Lung (tissue), 12 donors: ENCODE measurements around the gene CD33. TPM values are rescaled to one million over a fixed set of nuclear protein-coding genes. Genes with fewer than 3 reads are reported as not detected.

Experiments
- ATAC-seq: fragments of 200-7000 bp; cut with Tn5 transposase; one replicate; pipeline ENCODE4 v1.9.1; 2020; ENCODE audit warnings: moderate number of reproducible peaks; ENCODE audit not compliant: insufficient read depth, low FRiP score
- DNase-seq, 3 donors: peaks; one replicate each; pipeline ENCODE4 v3.0.0-alpha.2; 2013 to 2017
- H3K27ac ChIP-seq, 2 donors: one replicate each; pipeline ENCODE4 v1.5.1; 2013; ENCODE audit warnings: mild to moderate bottlenecking in 2 of 2, moderate library complexity in 2 of 2, control low read depth in 1 of 2, inconsistent platforms in 1 of 2, low read depth in 1 of 2, low read length in 1 of 2
- H3K27me3 ChIP-seq, 3 donors: one replicate each; pipeline ENCODE4 v1.5.1; 2013; ENCODE audit warnings: low read length in 2 of 3; ENCODE audit not compliant: control insufficient read depth in 3 of 3, insufficient read depth in 3 of 3
- H3K36me3 ChIP-seq, 4 donors: one replicate each; pipeline ENCODE4 v1.5.1; 2013; ENCODE audit warnings: low read length in 4 of 4, mild to moderate bottlenecking in 1 of 4, moderate library complexity in 1 of 4; ENCODE audit not compliant: control insufficient read depth in 4 of 4, insufficient read depth in 4 of 4
- H3K4me1 ChIP-seq, 5 donors: one replicate each; pipeline ENCODE4 v1.5.1; 2013; ENCODE audit warnings: low read length in 5 of 5, mild to moderate bottlenecking in 2 of 5, moderate library complexity in 1 of 5; ENCODE audit not compliant: control insufficient read depth in 5 of 5, insufficient read depth in 5 of 5
- H3K4me3 ChIP-seq: one replicate; pipeline ENCODE4 v1.5.1; 2013; ENCODE audit warnings: mild to moderate bottlenecking, control low read depth, moderate library complexity
- H3K9ac ChIP-seq, 2 donors: one replicate each; pipeline ENCODE4 v1.5.1; 2013; ENCODE audit warnings: low read length in 2 of 2, control low read depth in 1 of 2; ENCODE audit not compliant: insufficient read depth in 1 of 2
- H3K9me3 ChIP-seq, 4 donors: one replicate each; pipeline ENCODE4 v1.5.1; 2013; ENCODE audit warnings: low read length in 3 of 4, mild to moderate bottlenecking in 1 of 4, moderate library complexity in 1 of 4; ENCODE audit not compliant: control insufficient read depth in 4 of 4, insufficient read depth in 3 of 4
- CTCF ChIP-seq: IDR thresholded peaks from 2 replicates; pipeline ENCODE4 v1.5.1; 2012; ENCODE audit warnings: mild to moderate bottlenecking; ENCODE audit errors: control extremely low read depth, extremely low read depth
- WGBS, 2 donors: extraction: QIAGEN DNeasy Blood & Tissue Kit; methylation state at CpG; one replicate each; pipeline ENCODE4 v1.1.7; 2013; 5-methylcytosine and 5-hydroxymethylcytosine counted together
- polyA plus RNA-seq, 2 donors: library from polyadenylated mRNA; stranded (reverse); fragments of 200-250 nt; gene quantifications; one replicate each; pipeline ENCODE4 v1.2.1, GENCODE V29; 2013
- total RNA-seq, 2 donors: library from RNA; depleted of rRNA in 1 of 2; stranded (reverse); fragments of >200 nt in 1 of 2; gene quantifications; one replicate each; pipeline ENCODE4 v1.2.1, GENCODE V29; 2014 to 2021
- donor health status: control.
- donor health status: control.
- donor health status: Bipolar disorder and iron deficiency.
- donor health status: healthy.
- donor health status: DM: yes; HTN: yes; CAD: no.

Gene CD33
- total and polyA plus RNA-seq, 4 donors: 7.0 to 40.2 (median 16.8) TPM

GRCh38 chr19:51240866-51241265 is 16.0 kb downstream of the CD33 start:
- no peak for TF ChIP-seq CTCF
- ATAC-seq (no peak), DNase-seq (no peak)
- H3K27ac ChIP-seq: no peak overlapping the region
- H3K4me3 ChIP-seq: no peak overlapping the region
- 90 to 96% methylated on average over 7 of the region's 7 CpGs for WGBS, 2 donors
- no peaks in the 10 kb centered on the region for H3K36me3 ChIP-seq
- peaks cover 0 to 2% (median 0%) of the 10 kb centered on the region in 3 donors for H3K27me3 ChIP-seq
- H3K4me1 ChIP-seq: no peaks in the 10 kb centered on the region
- peaks cover 0 to 10% (median 0%) of the 10 kb centered on the region in 4 donors for H3K9me3 ChIP-seq
- H3K9ac ChIP-seq: no peak overlapping the region

GRCh38 chr19:51242881-51243630 is 18.2 kb downstream of the CD33 start:
- no peak for DNase-seq
- Histone ChIP-seq H3K9me3 (peaks cover 0 to 8% (median 0%) of the 10 kb centered on the region in 4 donors), H3K4me3 (no peak overlapping the region), H3K27me3 (peaks cover 0 to under 1% (median 0%) of the 10 kb centered on the region in 3 donors), H3K27ac (no peak overlapping the region), H3K36me3 (no peaks in the 10 kb centered on the region), H3K4me1 (no peaks in the 10 kb centered on the region), H3K9ac (no peak overlapping the region)
- ATAC-seq: no peak
- WGBS, 2 donors: 64 to 73% methylated on average over 8 of the region's 8 CpGs
- TF ChIP-seq CTCF: no peak

GRCh38 chr19:51246164-51246552 is 21.3 kb downstream of the CD33 start:
- H3K9ac ChIP-seq: no peak overlapping the region
- DNase-seq: peak in 2 of 3 donors; percentile 6 to 7
- no peaks in the 10 kb centered on the region for H3K27me3 ChIP-seq
- H3K9me3 ChIP-seq: peaks cover 0 to 14% (median 0%) of the 10 kb centered on the region in 4 donors
- no peak overlapping the region for H3K4me3 ChIP-seq
- H3K36me3 ChIP-seq: no peaks in the 10 kb centered on the region
- TF ChIP-seq CTCF: no peak
- H3K27ac ChIP-seq: no peak overlapping the region
- H3K4me1 ChIP-seq: no peaks in the 10 kb centered on the region
- ATAC-seq: no peak
- 24 to 39% methylated on average over 5 of the region's 5 CpGs for WGBS, 2 donors
